GM23248 (cell line): ENCODE results near the gene KLC1. TPM values are rescaled to one million over a fixed set of nuclear protein-coding genes. Genes with fewer than 3 reads are reported as not detected.

Experiments used
- DNase-seq: peaks from one replicate; pipeline ENCODE4 v3.0.0-alpha.2; 2015
- H2AFZ ChIP-seq: fragments of 200-600 bp; sonication (generic); 2 replicates; pipeline ENCODE4 v1.6.1; 2016; ENCODE audit warnings: antibody characterized with exemption
- H3F3A ChIP-seq: fragments of 200-600 bp; sonication (generic); 2 replicates; pipeline ENCODE4 v1.6.1; 2016; ENCODE audit warnings: mild to moderate bottlenecking, antibody characterized with exemption, mixed run types; ENCODE audit not compliant: insufficient read depth
- H3K27ac ChIP-seq: fragments of 200-600 bp; sonication (generic); 2 replicates; pipeline ENCODE4 v1.5.1; 2016; ENCODE audit warnings: mild to moderate bottlenecking
- H3K27me3 ChIP-seq: fragments of 200-600 bp; sonication (generic); replicated peaks from 2 replicates; pipeline ENCODE4 v1.6.1; 2016; ENCODE audit warnings: mild to moderate bottlenecking; ENCODE audit not compliant: insufficient read depth
- H3K36me3 ChIP-seq: fragments of 200-600 bp; sonication (generic); 2 replicates; pipeline ENCODE4 v1.6.1; 2016; ENCODE audit warnings: low read depth, mild to moderate bottlenecking
- H3K4me1 ChIP-seq: fragments of 200-600 bp; sonication (generic); 2 replicates; pipeline ENCODE4 v1.6.1; 2016; ENCODE audit warnings: mild to moderate bottlenecking; ENCODE audit not compliant: insufficient read depth
- H3K4me2 ChIP-seq: fragments of 200-600 bp; sonication (generic); one replicate; pipeline ENCODE4 v1.6.1; 2016; ENCODE audit warnings: mild to moderate bottlenecking; ENCODE audit not compliant: unreplicated experiment
- H3K4me3 ChIP-seq: fragments of 200-600 bp; sonication (generic); 2 replicates; pipeline ENCODE4 v1.5.1; 2016; ENCODE audit warnings: mild to moderate bottlenecking
- H3K79me2 ChIP-seq: fragments of 200-600 bp; sonication (generic); 2 replicates; pipeline ENCODE4 v1.6.1; 2016; ENCODE audit warnings: mild to moderate bottlenecking; ENCODE audit not compliant: insufficient read depth
- H3K9ac ChIP-seq: fragments of 200-600 bp; sonication (generic); 2 replicates; pipeline ENCODE4 v1.6.1; 2016; ENCODE audit warnings: mild to moderate bottlenecking
- H3K9me2 ChIP-seq: fragments of 200-600 bp; sonication (generic); 2 replicates; pipeline ENCODE4 v1.6.1; 2016; ENCODE audit warnings: mixed run types, mild to moderate bottlenecking, moderate library complexity; ENCODE audit not compliant: insufficient read depth
- H3K9me3 ChIP-seq: fragments of 200-600 bp; sonication (generic); one replicate; pipeline ENCODE4 v1.6.1; 2017; ENCODE audit warnings: low read depth
- H4K20me1 ChIP-seq: fragments of 200-600 bp; sonication (generic); 2 replicates; pipeline ENCODE4 v1.6.0; 2016; ENCODE audit not compliant: insufficient read depth
- EZH2 ChIP-seq: fragments of 200-600 bp; sonication (generic); IDR thresholded peaks from 2 replicates; pipeline ENCODE4 v1.6.1; 2018; ENCODE audit warnings: antibody characterized with exemption, mild to moderate bottlenecking; ENCODE audit not compliant: insufficient read depth, poor library complexity, severe bottlenecking
- EZH2phosphoT487 ChIP-seq: fragments of 200-600 bp; sonication (generic); IDR thresholded peaks from 2 replicates; pipeline ENCODE4 v1.6.1; 2018; ENCODE audit warnings: antibody characterized with exemption, moderate library complexity, mild to moderate bottlenecking, low read depth; ENCODE audit not compliant: insufficient read depth
- WGBS, 2 experiments: methylation state at CpG; one replicate each; pipeline ENCODE4 v1.1.6; 2015 to 2017; ENCODE audit warnings: low lambda C conversion rate in 2 of 2, low coverage in 1 of 2; ENCODE audit errors: missing lambda C conversion rate in 2 of 2; 5-methylcytosine and 5-hydroxymethylcytosine counted together
- in situ Hi-C: fragments of 300-500 bp; cut with MboI; formaldehyde crosslinking; loops from 2 replicates; pipeline ENCODE4 v1.15.0; 2020
- polyA plus RNA-seq: library from polyadenylated mRNA; unstranded; fragments of >200 nt; fragmentation: Nextera tagmentation; extraction: Ambion mirVana; gene quantifications from 2 replicates; pipeline ENCODE4 v1.2.1, GENCODE V29; 2016
- total RNA-seq: library from RNA; depleted of rRNA; stranded (reverse); fragments of >200 nt; shearing (Covaris generic); gene quantifications from 2 replicates; pipeline ENCODE4 v1.2.3, GENCODE V29; 2014

Gene KLC1
- total and polyA plus RNA-seq, 2 experiments from 2014 or later = 184 to 410 TPM

DNA sequence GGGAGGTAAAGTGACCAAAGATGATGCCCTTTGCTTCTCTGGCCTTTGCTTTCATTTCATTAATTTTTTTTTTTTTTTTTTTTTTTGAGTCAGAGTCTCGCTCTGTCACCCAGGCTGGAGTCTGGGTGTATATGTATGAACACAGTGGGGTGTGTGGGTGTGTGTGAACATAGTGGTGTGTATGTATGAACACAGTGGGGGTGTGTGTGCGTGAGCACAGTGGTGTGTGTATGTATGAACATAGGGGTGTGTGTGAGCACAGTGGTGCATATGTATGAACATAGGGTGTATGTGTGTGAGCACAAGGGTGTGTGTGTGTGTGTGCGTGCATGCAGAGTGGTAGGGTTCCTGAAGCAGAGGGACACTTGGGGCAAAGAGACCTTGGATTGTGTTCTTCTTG lies 9.6 kb downstream of the KLC1 start:
- peak; percentile 37 for DNase-seq
- peak overlapping the region; percentile 19; the same call in 1 of the 2 replicates for H3K27ac ChIP-seq
- no peak overlapping the region for H3K4me3 ChIP-seq
- no peak for TF ChIP-seq EZH2
- TF ChIP-seq EZH2phosphoT487 = no peak
- H2AFZ ChIP-seq = no peak overlapping the region
- 74 to 89% methylated on average over 3 of the region's 3 CpGs for WGBS, 2 experiments
- peaks cover 46% of the 10 kb centered on the region for H3K4me1 ChIP-seq
- no peaks in the 10 kb centered on the region for H3K9me3 ChIP-seq
- H3K36me3 ChIP-seq = no peaks in the 10 kb centered on the region
- no peak overlapping the region for H3K4me2 ChIP-seq
- peaks cover 40% of the 10 kb centered on the region for H4K20me1 ChIP-seq
- no peak overlapping the region for H3K9ac ChIP-seq
- H3K79me2 ChIP-seq = peaks cover 100% of the 10 kb centered on the region
- in situ Hi-C loops = no loop called here
- H3K9me2 ChIP-seq = no peaks in the 10 kb centered on the region
- peaks cover 62% of the 10 kb centered on the region for H3F3A ChIP-seq
- no peaks in the 10 kb centered on the region for H3K27me3 ChIP-seq

DNA sequence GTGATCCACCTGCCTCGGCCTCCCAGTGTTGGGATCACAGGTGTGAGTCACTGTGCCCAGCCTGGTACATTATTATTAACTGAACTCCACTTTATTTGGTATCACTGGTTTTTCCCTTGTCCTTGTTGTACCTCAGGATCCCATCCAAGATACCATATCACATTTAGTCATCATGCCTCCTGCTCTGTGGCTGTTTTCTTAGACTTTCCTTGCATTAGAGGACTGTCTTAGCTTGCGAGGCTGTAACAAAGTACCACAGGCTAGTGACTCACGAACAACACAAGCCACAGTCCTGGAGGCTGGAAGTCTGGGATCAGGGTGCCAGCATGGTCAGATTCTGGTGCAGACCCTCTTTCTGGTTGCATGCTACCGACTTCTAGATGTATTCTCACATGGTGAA lies 12.2 kb downstream of the KLC1 start:
- Histone ChIP-seq H3K4me3 (no peak overlapping the region), H3F3A (peaks cover 47% of the 10 kb centered on the region), H3K4me1 (peaks cover 25% of the 10 kb centered on the region; the same call in 1 of the 2 replicates), H3K9me2 (no peaks in the 10 kb centered on the region), H3K27me3 (no peaks in the 10 kb centered on the region), H3K9me3 (no peaks in the 10 kb centered on the region), H3K9ac (no peak overlapping the region), H3K4me2 (peak overlapping the region; percentile 5), H3K27ac (peak overlapping the region; percentile 61), H3K36me3 (no peaks in the 10 kb centered on the region), H2AFZ (no peak overlapping the region), H4K20me1 (peaks cover 23% of the 10 kb centered on the region), H3K79me2 (peaks cover 100% of the 10 kb centered on the region)
- in situ Hi-C loops = no loop called here
- WGBS, 2 experiments = 55% methylated on average over 4 of the region's 4 CpGs
- peak; percentile 83 for DNase-seq
- no peak for TF ChIP-seq EZH2
- TF ChIP-seq EZH2phosphoT487 = no peak

DNA sequence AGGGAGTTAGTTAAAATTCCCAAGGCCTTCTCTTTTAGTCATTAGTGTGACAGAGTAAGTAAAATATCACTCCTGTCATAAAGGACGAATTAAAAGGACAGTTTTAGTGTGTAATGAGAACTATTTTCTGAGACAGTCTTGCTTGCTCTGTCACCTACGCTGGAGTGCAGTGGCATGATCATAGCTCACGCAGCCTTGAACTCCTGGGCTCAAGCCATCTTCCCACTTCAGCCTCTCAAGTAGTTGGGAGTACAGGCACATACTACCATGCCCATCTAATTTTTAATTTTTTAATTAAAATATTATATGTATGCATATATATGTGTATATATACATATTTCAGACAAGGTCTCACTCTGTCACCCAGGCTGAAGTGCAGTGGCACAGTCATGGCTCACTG lies 17.2 kb downstream of the KLC1 start:
- no peak overlapping the region for H3K9ac ChIP-seq
- peaks cover 20% of the 10 kb centered on the region; the same call in 1 of the 2 replicates for H4K20me1 ChIP-seq
- H3K79me2 ChIP-seq = peaks cover 100% of the 10 kb centered on the region
- no peak overlapping the region for H2AFZ ChIP-seq
- H3K4me1 ChIP-seq = peaks cover 6% of the 10 kb centered on the region; the same call in 1 of the 2 replicates
- no peak for DNase-seq
- no peaks in the 10 kb centered on the region for H3K9me2 ChIP-seq
- TF ChIP-seq EZH2phosphoT487 = no peak
- no peak for TF ChIP-seq EZH2
- WGBS, 2 experiments = 98% methylated on average over 3 of the region's 3 CpGs
- in situ Hi-C loops = no loop called here
- peaks cover 25% of the 10 kb centered on the region for H3F3A ChIP-seq
- no peaks in the 10 kb centered on the region for H3K9me3 ChIP-seq
- H3K4me3 ChIP-seq = no peak overlapping the region
- H3K27ac ChIP-seq = no peak overlapping the region
- H3K36me3 ChIP-seq = no peaks in the 10 kb centered on the region
- H3K27me3 ChIP-seq = no peaks in the 10 kb centered on the region
- no peak overlapping the region for H3K4me2 ChIP-seq

DNA sequence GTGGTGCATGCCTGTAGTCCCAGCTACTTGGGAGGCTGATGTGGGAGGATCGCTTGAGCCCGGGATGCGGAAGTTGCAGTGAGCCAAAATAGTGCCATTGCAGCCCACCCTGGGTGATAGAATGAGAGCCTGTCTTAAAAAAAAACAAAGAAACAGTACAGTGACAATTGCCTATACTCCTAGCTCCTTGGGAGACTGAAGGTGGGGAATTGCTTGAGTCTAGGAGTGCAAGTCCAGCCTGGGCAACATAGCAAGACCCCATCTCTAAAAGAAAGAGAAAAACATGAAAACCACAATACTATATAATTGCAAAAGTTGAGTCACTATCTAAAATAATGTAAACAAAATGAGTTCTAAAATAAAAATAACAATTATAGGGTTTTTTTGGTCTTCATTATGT lies 20.0 kb downstream of the KLC1 start:
- H3K9me2 ChIP-seq = no peaks in the 10 kb centered on the region
- no peak overlapping the region for H3K9ac ChIP-seq
- in situ Hi-C loops = no loop called here
- H3K27me3 ChIP-seq = no peaks in the 10 kb centered on the region
- peaks cover 20% of the 10 kb centered on the region for H3K4me1 ChIP-seq
- no peak overlapping the region for H3K4me2 ChIP-seq
- H2AFZ ChIP-seq = no peak overlapping the region
- TF ChIP-seq EZH2phosphoT487 (no peak), EZH2 (no peak)
- 83 to 93% methylated on average over 3 of the region's 3 CpGs for WGBS, 2 experiments
- no peak for DNase-seq
- no peaks in the 10 kb centered on the region for H3K36me3 ChIP-seq
- H3K9me3 ChIP-seq = no peaks in the 10 kb centered on the region
- H3K79me2 ChIP-seq = peaks cover 100% of the 10 kb centered on the region
- H4K20me1 ChIP-seq = peaks cover 23% of the 10 kb centered on the region; the same call in 1 of the 2 replicates
- peaks cover 17% of the 10 kb centered on the region for H3F3A ChIP-seq
- no peak overlapping the region for H3K4me3 ChIP-seq
- no peak overlapping the region for H3K27ac ChIP-seq
